HG03565 (cell line): ENCODE data around the gene DLK2.
"Not testable (repeated sequence)": the region's sequence is repeated elsewhere in the genome, so short reads cannot be mapped to it uniquely, and the experiment has no call there.

Experiments
- ATAC-seq: cut with Tn5 transposase; IDR thresholded peaks from one replicate; pipeline ENCODE4 v1.9.1; 2021; ENCODE audit warnings: mild to moderate bottlenecking, moderate library complexity; ENCODE audit not compliant: unreplicated experiment

The DLK2 gene, protein sequence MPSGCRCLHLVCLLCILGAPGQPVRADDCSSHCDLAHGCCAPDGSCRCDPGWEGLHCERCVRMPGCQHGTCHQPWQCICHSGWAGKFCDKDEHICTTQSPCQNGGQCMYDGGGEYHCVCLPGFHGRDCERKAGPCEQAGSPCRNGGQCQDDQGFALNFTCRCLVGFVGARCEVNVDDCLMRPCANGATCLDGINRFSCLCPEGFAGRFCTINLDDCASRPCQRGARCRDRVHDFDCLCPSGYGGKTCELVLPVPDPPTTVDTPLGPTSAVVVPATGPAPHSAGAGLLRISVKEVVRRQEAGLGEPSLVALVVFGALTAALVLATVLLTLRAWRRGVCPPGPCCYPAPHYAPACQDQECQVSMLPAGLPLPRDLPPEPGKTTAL

DNA sequence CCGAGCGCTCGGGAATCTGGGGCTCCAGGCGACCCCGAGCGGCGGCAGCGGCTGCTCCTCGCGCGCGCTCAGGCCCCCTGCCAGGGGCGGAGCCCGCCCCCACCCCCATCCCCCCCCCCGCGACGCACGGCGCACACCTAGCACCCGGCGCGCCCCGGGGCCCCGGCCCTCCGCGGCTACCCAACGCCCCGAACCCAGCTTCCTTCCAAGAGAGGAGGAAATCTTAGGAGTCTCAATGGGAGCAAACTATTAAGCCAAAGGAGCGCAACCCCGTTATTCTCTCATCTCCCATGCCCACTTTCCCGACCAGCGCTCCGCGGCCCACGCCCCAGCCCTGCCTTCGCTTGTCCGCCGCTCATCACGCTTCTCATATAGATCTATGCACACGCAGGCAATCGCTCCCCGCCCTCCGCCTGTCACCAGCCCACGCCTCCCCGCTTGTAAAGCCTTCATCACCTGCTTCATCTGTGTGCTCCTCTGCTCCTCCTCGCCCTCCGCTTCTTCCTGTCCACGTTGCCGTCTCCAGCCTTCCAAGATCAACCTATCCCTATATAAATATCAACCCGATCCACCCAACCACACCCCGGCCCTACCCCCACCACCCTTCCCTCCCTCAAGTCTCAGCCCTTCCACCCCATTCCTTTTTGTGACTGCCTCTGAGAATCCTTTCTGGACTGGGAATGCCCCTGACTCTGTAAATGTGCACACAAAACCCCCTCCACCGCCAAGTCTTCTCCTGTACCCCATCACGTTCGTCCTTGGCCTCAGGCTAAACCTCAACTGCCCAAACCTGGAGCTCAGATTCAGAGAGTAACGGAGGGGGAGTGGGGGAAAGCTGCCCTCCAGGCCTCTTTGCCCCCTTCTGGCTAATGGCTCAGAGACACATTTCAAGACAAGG lies at the start of gene DLK2:
TSS of gene DLK2 (minus strand) at position 18 of the 898 bp plus-strand sequence. CDS start 723 bp downstream, outside the sequence.
- ATAC-seq = no peak

DNA sequence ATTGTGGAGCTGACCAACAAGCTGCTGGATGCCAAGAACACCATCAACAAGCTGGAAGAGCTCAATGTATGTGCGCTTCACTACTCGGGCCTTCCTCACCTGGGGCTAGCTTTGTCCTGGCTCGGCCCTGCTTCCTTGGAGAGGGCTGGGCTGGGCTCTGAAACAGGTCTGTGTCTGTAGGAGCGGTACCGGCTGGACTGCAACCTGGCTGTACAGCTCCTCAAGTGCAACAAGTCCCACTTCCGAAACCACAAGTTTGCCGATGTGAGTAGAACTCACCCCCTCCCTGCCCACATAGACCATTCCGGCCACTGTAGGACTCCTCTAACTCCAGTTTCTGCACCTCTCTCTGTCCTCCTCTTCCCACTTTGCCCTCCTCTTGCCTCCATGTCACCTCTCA lies 48.1 kb upstream of the DLK2 start:
- no peak for ATAC-seq

DNA sequence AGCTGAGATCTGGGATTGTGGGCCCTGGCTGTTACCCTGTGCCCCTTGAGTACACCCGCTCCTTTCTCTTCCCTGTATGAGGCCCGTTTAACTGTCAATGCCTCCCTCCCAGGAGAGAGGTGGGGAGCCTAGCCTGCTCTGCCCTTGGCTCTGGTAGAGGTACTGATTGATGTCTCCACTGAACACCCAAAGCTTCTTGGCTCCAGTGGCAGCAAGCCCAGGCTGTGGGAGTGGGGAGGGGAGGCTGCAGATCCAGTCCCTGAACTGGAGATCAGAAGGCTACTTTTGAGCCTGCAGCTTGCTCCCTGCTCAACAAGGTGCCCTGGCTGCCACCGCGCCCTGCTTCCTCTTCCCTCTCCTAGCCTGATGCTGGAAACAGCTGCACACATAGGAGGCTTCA lies 47.3 kb upstream of the DLK2 start:
- no peak for ATAC-seq

DNA sequence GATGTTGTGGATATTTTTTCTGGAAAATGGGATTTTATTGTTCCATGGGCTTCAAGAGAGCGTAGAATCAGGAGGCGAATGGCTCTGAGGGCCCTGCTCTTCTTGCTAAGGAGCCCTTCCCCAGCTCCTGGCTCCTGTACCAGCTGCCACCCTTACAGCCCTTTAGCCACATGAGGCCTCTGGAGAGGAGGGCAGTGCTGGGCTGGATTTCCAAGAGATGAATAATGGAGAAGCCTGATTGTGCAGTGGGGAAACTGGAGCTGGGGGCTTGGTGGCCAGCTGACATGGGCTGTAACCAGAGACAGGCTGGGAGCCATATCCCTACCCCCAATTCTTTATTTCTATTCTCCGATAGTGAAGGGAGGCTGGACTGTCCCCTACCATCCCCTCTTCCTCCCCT lies 45.6 kb upstream of the DLK2 start:
- ATAC-seq = no peak

DNA sequence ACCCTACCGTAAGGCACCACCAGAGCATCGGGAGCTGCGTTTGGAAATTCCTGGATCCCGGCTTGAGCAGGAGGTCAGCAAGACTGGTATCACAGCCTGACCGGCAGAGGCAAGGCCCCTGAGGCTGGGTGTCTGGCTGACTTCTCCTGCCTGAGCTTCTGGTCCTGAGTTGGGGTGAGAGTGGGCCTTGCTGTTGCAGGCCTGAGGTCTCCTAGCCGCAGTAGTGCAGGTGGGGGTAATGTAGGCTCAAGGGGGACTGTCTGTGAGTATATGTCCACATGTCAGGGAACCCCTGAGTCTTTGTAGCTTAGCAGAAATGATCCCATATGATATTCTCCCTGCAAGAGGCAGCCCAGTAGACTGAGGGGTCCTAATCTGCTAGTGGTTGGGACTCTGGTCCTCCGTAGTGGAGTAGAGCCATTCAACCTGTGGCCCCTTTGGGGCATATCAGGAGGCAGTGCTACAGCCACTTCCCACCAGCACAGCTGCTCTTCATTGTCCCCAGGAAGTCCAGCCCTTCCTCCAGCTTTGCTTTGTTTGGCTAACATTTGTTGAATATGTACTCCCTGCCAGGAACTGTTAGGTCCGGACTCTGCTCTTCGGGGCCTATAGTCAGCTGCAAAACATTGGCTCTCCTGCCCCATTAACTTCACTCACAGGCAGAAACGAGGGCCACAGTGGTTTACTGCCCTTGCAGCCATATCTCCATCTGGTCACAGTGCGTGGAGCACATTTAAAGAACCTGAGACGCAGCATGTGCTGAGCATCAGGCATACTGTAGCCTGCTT lies 43.9 kb upstream of the DLK2 start:
- ATAC-seq = no peak

DNA sequence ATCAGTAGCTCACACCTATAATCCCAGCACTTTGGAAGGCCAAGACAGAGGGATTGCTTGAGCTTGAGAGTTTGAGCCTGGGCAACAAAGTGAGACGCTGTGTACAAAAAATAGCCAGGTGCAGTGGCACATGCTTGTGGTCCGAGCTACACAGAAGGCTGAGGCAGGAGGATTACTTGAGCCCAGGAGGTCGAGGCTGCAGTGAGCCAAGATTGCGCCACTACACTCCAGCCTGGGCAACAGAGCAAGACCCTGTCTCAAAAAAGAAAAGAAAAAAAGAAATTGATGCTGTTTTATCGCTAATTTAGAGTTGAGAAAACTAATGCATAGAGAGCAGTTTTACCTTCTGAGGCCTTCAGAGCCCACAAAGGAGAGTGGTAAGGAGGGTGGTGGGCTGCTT lies 42.9 kb upstream of the DLK2 start:
- ATAC-seq = not testable (repeated sequence)

DNA sequence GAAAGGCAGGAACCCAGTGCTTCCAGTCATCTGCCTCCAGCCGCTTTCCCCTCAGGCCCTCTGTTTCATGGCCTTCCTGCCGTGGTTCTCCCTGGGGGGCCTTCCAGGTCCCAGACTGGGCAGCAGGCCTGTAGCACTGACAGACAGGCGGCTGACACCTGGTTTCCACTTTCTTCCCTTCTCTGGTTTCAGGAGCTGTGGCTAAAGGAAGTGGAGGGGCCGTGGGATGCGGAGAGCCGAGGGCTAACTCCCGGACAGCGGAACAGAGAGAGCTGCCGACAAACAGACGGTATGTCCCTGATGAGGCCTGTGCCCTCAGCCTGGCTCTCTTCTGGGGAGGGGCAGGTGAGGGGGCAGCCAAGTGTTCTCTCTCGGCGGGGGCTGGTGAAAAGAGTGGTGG lies 42.3 kb upstream of the DLK2 start:
- no peak for ATAC-seq

DNA sequence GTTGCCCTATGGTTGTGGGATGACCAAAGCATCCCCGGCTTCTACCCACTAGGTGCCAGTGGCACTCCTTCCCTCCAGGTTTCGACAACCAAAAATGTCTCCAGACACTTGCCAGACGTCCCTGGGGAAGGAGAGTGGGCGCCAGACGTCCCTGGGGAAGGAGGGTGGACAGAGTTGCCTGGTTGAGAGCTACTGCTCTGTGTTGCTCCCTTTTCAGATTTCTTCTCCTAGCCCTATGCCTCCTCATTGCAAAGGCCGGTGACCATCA lies 41.7 kb upstream of the DLK2 start:
- no peak for ATAC-seq

DNA sequence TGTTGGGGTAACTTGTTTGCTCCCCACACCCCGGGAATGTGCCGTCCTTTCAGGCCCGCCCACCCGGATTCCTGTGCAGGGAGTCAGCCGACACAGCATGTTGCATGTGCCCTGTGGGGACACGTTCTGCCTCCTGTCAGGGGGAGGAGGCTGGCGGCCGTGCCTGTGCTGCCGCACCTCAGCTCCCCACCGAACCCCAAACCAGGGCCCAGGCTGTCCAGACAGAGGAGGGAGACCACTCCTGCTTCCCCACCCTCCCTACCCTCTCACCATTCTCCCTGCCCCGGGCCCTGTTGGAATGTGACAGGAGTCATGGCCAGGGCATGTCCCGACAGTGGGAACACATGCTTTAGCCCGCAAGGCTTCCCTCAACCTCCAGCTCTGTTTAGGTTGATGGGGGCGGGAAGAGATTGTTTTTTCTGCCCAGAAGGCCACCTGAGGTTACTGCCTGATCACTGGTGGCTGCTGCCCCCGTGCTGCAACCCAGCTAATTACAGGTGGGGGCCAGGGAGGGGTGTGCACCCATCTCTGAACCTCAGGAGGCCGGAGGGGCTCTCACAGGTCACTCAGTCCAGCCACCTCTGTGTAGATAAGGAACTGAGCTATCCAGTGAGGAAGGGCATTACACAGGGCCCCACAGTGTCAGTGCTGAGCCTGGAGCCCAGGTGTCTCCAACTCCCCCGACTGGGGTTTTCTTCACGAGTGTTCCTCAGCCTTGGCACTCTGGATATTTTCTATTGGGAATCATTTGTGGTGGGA lies 41.2 kb upstream of the DLK2 start:
- no peak for ATAC-seq

DNA sequence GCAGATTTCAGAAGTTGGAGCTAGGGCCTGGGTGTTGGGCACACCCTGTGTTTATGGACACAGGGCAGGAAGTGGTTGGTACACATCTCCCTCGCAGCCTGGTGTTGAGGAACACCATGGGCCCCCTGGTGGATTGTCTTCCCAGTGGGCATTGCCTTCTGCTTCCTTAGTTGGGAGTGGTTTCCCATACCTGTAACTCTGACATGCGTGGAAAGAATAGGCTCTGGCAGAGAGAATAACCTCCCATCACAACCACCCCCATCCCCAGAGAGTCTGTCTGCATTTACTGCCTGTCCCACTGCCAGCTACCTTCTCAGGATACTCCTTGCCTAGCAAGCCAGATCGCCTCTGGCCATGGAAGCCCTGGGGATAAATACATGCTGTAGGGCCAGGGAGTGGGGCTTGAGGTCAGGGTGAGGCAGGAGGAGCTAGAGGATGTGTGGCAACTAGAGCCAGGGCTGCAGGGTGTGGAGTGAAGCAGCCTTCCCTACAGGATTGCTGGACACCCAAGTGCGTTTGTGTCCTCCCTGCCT lies 40.1 kb upstream of the DLK2 start:
- no peak for ATAC-seq

DNA sequence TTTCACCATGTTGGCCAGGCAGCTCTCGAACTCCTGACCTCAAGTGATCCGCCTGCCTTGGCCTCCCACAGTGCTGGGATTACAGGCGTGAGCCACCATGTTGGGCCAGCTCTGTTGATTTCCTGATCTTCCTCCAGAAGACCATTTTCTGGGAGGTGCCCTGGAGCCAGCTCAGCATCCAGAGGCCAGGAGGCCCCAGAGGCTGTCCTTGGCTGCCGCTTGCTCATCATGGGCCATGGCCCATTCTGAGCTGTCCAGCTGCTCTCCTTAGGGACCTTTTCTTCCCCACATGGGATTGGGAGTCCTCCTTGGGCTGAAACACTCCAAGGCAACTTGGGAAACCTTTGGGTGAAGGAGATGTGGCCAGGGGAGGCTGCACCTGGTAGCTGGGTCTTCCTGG lies 39.4 kb upstream of the DLK2 start:
- no peak for ATAC-seq

DNA sequence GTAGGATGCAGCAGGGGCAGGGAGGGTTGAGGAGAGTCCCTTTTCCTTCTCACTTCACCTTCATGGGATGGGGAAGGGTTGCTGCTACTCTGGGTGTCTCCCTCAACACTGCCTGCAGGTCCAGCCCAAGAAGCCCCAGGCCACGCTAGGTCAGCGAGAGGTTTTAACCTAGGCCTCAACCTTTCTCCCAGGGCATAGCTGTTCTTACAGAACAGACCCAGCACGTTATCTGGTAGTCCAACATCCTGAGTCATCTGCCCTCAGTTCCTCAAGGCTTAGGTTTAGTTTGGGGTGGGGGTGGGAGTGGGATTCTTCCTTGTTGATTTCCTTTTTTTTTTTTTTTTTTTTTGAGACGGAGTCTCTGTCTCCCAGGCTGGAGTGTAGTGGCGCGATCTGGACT lies 39.0 kb upstream of the DLK2 start:
- ATAC-seq = no peak

DNA sequence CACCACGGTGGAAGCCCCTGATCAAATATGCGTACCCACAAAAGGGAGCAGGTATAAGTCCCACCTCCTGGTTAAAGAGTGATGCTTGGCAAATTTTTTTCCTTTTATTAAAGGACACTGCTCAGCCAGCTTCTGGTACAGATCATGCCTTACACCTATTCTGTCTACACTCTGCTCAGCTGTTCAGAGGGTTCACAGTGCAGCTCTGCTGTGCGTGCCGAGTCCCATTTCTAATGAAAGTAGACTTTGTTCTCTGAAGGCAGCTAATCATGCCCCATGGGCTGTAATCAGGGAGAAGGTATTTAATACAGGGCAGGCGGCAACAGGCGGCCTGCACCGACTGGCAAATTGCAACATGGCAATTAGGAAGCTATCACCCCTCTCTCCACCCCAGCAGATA lies 38.5 kb upstream of the DLK2 start:
- no peak for ATAC-seq

DNA sequence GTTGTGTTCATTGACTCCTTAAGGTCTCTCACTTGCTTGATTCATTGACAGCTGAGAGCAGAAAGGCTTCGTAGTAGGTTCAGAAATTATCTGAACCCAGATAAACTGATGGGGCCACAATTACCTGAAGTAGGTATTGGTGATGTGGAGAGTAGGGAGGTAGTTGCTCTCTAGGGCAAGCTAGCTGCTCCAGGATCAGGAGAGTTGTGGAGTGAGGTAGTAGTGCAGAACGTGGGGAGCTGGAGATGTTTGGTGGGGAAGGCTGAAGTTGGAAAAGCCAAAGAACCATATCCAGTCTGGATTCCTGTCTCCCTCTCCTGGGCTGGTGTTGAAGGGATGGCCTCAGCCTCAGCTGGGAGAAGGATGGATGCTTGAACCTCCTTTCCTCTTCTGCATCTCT lies 37.9 kb upstream of the DLK2 start:
- ATAC-seq = no peak

DNA sequence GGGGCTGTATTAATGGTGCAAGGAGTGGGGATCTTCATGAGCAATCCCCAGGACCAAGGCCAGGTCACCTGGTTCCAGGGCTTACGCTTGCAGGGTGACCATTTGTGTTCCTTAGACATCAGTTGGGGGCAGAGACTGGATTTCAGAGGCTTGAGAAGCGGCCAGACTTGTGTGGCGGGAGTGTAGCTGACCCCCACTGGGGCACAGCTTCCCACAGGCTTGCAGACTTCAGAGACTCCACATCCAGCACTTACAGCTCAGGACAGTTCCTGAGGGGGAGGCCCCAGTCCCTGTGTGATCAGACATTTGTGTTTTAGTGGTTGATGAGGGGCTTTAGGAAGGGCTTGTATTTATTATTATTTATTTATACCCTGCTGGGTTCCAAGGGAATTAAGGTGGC lies 37.3 kb upstream of the DLK2 start:
- no peak for ATAC-seq

DNA sequence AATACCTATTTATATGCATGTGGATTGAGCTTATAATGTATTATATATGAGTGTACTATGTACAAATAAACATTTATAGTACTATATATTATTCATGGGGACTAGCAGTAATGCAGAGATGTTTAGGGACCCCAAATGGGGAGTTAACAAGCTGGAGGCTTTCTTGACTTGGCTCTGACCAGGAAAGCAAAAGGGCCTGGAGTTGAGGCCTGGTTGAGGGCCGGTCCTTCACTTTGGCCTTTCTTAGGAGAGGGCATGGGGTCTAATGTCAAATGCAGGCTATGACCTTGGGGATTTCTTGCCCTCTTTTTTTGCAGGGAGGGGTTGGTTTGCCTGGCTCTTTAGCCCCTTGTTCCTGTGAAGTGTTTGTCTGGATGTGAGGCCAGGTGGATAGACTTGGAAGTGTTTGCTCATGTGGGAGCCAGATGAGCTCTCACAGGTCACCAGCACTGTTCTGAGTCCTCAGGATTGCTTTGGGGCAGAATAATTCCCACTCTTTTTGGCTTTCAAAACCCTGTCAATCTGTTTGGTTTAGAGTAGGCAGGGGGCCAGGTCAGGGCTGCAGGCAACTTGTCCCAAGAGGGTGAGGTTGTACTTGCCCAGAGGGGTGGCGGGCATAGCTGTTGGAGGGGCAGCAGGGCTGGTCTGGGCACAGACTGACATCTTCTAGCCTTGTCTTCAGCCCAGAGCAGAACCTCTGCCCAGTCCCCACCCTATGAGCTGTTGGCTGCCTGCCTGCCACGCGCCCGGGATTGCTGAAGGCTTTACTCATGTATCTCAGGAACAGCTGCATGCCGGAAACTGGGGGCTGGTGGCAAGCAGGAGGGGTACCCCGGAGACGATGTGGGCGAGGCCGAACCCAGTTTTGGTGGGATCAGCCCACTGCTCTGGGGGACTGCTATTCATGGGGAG lies 36.7 kb upstream of the DLK2 start:
- ATAC-seq = no peak

DNA sequence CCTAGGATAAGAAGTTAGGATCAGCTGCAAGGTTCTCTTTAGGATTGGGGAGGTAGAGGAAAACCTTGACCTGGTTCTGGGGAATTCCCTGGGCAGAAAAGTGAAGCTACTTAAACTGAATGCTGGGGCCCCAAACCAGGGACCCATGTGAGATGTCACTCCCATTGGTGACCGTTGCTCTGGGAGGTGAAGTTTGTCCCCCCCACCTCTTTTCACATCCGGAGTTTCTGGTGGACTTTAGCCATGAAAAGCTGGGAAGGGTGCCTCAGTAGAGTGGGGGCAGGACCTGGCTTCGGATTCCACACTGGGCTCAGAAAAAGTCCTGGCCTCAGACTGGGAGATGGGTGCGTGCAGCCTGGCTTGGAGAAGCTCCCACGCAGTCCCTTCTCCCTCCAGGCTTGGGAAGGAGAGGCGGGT lies 35.2 kb upstream of the DLK2 start:
- no peak for ATAC-seq

DNA sequence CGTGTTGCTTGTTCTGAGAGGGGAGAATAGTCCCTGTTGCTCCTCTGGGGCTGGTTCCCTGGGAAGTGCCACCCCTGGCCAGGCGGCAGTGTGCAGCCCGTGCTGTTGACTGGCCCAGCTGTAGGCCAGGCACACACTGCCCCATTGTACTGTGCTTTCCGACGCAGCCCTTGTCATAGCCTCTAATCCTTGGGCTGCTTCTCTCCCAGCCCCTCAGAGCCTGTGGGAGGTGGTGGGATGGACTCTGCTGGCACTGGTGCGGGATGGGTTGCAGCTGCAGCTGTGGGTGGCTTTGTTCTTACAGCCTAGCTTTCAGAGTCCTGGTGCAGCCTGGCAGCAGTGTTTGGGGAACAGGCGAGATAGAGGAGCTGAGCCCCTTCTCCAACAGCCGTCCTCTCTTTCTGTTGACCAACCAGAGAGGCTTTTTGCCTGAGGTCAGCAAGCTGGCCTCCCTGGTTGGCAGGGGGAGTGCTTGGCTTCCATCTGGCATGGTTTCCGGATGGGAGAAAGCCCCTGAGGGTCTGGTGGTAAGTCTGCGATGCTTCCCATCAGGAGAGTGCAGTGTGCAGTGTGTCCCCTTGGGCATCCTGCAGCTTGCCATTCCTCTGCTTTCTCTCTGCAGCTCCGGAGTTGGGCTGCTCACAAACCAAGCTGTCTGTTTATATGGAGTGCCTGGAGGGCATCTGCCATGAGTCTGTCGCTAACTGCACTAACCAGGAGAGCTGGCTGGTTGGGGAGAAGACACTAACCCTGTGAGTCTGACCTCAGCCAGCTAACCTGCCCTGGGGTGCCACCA lies 34.1 kb upstream of the DLK2 start:
- ATAC-seq = no peak
